ENCODE results near the gene MAPK1IP1L. TPM values are rescaled to one million over a fixed set of nuclear protein-coding genes. Genes with fewer than 3 reads are reported as not detected.
"Not testable (repeated sequence)": the region's sequence is repeated elsewhere in the genome, so short reads cannot be mapped to it uniquely, and the experiment has no call there.

Gene MAPK1IP1L
- total RNA-seq, 6 experiments from 2014 or later, result 21.2 to 49.8 (median 34.6) TPM

DNA sequence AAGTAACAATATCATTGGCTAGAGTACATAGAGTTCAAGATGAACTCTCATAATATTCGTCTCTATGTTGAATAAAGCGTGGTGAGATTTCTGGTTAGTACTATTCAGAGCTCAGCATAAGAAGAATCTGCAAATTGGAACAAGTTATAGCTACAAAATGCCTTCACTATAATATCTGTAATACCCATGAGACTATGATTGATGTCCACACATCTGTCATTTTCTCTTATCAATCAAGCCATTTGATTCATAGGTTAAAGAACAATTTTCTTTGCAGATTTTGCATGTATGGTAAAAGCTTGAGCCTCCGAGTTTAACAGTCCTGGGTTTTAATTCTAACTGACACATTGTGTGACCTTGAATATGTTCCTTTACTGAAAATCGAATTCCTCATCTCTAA is 23.0 kb upstream of the MAPK1IP1L start:
- H3K9me3 ChIP-seq, result no peaks in the 10 kb centered on the region
- no peaks in the 10 kb centered on the region for H3K36me3 ChIP-seq
- no peak for DNase-seq
- intact Hi-C loops (cut with DNase I), result no loop called here
- 72% methylated on average over 4 of the region's 4 CpGs for WGBS (ENCODE audit: insufficient coverage, low coverage, low lambda C conversion rate, missing lambda C conversion rate)
- no peaks in the 10 kb centered on the region for H3K27me3 ChIP-seq
- TF ChIP-seq, protein P1, sequence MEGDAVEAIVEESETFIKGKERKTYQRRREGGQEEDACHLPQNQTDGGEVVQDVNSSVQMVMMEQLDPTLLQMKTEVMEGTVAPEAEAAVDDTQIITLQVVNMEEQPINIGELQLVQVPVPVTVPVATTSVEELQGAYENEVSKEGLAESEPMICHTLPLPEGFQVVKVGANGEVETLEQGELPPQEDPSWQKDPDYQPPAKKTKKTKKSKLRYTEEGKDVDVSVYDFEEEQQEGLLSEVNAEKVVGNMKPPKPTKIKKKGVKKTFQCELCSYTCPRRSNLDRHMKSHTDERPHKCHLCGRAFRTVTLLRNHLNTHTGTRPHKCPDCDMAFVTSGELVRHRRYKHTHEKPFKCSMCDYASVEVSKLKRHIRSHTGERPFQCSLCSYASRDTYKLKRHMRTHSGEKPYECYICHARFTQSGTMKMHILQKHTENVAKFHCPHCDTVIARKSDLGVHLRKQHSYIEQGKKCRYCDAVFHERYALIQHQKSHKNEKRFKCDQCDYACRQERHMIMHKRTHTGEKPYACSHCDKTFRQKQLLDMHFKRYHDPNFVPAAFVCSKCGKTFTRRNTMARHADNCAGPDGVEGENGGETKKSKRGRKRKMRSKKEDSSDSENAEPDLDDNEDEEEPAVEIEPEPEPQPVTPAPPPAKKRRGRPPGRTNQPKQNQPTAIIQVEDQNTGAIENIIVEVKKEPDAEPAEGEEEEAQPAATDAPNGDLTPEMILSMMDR (IDR thresholded peaks at IDR 0.05), result no peak
- TF ChIP-seq POLR2A (IDR thresholded peaks at IDR 0.05), result no peak
- H3K4me1 ChIP-seq, result peaks cover 0 to 15% (median 3%) of the 10 kb centered on the region in 4 donors
- no peak overlapping the region for H3K27ac ChIP-seq
- no peak for ATAC-seq
- H3K4me3 ChIP-seq, result no peak overlapping the region

DNA sequence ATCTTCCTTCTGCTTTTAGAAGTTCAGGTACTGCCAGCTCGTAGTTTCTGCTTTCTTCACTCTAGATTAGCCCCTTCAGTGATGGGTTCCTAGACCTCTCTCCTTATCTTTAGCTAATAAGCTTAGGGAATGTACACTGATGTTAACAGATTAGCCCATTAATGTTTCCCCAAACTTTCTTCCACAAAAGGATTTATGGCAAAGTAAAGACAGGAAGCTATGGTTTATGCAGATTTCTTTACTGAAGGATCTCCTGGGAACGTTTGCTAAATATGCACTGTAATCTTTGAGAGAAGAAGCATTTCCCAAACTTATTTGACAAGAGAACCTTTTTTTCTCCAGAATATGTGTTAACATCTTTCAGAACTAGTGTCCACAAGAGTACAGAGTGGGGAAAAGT is 20.3 kb upstream of the MAPK1IP1L start:
- no peak overlapping the region for H3K4me3 ChIP-seq
- no peaks in the 10 kb centered on the region for H3K36me3 ChIP-seq
- DNase-seq, result no peak
- TF ChIP-seq, protein P1 (IDR thresholded peaks at IDR 0.05), result no peak
- TF ChIP-seq POLR2A (IDR thresholded peaks at IDR 0.05), result no peak
- intact Hi-C loops (cut with DNase I), result no loop called here
- 29% methylated on average over 2 of the region's 2 CpGs for WGBS (ENCODE audit: insufficient coverage, low coverage, low lambda C conversion rate, missing lambda C conversion rate)
- H3K27ac ChIP-seq, result no peak overlapping the region
- H3K4me1 ChIP-seq, result peaks cover 0 to 15% (median 3%) of the 10 kb centered on the region in 4 donors
- H3K9me3 ChIP-seq, result no peaks in the 10 kb centered on the region
- no peaks in the 10 kb centered on the region for H3K27me3 ChIP-seq
- ATAC-seq, result no peak

DNA sequence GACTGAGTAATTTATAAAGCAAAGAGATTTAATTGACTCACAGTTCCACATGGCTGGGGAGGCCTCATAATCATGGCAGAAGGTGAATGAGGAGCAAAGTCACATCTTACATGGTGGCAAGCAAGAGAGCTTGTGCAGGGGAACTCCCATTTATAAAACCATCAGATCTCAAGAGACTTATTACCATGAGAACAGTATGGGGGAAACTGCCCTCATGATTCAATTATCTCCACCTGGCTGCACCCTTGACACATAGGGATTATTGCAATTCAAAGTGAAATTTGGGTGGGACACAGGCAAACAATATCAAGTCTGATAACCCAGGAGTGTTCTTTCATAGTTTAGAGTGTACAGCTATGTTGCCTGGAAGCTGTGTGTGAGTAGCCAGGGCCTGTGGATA is 13.5 kb upstream of the MAPK1IP1L start:
- intact Hi-C loops (cut with DNase I); ATAC-seq: not testable (repeated sequence)

DNA sequence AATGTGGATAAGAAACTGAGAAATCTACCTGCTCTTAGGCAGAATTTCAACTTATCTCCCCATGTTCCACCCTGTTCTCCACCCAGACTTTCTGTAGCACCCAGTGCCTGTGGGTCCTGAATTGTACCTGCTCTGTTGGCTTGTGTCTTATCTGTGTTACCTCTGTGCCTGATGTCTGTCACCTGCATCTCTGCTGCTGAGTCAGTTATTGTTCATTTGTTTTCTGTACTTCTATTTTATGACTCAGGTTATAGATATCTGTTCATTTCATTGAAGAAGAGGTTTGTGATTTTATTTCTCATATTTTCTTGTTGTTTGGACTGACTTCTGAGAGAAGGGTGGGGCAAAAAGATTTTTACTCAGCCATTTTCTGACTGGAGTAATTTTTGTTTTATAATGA is 12.7 kb upstream of the MAPK1IP1L start:
- H3K4me3 ChIP-seq, result no peak overlapping the region
- no peak overlapping the region for H3K27ac ChIP-seq
- H3K27me3 ChIP-seq, result no peaks in the 10 kb centered on the region
- H3K9me3 ChIP-seq, result no peaks in the 10 kb centered on the region
- no peaks in the 10 kb centered on the region for H3K4me1 ChIP-seq
- intact Hi-C loops (cut with DNase I), result no loop called here
- ATAC-seq (no peak), DNase-seq (no peak)
- TF ChIP-seq POLR2A (IDR thresholded peaks at IDR 0.05), result no peak
- TF ChIP-seq, protein P1 (IDR thresholded peaks at IDR 0.05), result no peak
- H3K36me3 ChIP-seq, result peaks cover 0 to 9% (median 0%) of the 10 kb centered on the region in 4 donors

More for the DNA sequence above, 13.5 kb upstream of the MAPK1IP1L start:
- H3K36me3 ChIP-seq, H3K4me1 ChIP-seq, H3K9me3 ChIP-seq, H3K27ac ChIP-seq, DNase-seq, H3K27me3 ChIP-seq, H3K4me3 ChIP-seq: not testable (repeated sequence)

DNA sequence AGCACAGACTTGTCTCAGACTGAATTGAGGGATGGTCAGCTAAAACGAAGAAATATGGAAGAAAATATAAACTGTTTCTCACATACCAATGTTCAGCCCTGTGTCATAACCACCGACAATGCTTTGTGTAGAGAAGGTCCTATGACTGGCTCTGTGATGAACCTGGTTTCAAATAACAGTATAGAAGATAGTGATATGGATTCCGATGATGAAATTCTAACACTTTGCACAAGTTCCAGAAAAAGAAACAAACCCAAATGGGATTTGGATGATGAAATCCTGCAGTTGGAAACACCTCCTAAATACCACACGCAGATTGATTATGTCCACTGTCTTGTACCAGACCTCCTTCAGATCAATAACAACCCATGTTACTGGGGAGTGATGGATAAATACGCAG is 7.9 kb upstream of the MAPK1IP1L start:
- no peak for ATAC-seq
- Histone ChIP-seq H3K36me3 (peaks cover 0 to 10% (median 0%) of the 10 kb centered on the region in 4 donors), H3K4me1 (no peaks in the 10 kb centered on the region), H3K27ac (no peak overlapping the region), H3K9me3 (no peaks in the 10 kb centered on the region), H3K27me3 (no peaks in the 10 kb centered on the region), H3K4me3 (no peak overlapping the region)
- DNase-seq, result no peak
- WGBS (ENCODE audit: insufficient coverage, low coverage, low lambda C conversion rate, missing lambda C conversion rate), result 73% methylated on average over 5 of the region's 5 CpGs
- intact Hi-C loops (cut with DNase I), result no loop called here
- no peak for TF ChIP-seq POLR2A (IDR thresholded peaks at IDR 0.05)
- TF ChIP-seq, protein P1 (IDR thresholded peaks at IDR 0.05), result no peak
